Mucosa of descending colon (tissue), 3 donors: ENCODE data around the gene MSX2. TPM values are rescaled to one million over a fixed set of nuclear protein-coding genes. Genes with fewer than 3 reads are reported as not detected.
A peak's percentile ranks its signal among the peaks of the same experiment; 100 is the strongest.

ENCODE experiments used
- ATAC-seq: fragments of 200-7000 bp; cut with Tn5 transposase; one replicate; pipeline ENCODE4 v1.9.1; 2020; ENCODE audit warnings: mild to moderate bottlenecking, moderate library complexity
- DNase-seq, 3 donors: peaks; one replicate each; pipeline ENCODE4 v3.0.0-alpha.2; 2020
- H3K36me3 ChIP-seq: fragments of 200-600 bp; one replicate; pipeline ENCODE4 v1.8.0; 2021; ENCODE audit warnings: low read depth, mild to moderate bottlenecking
- H3K4me1 ChIP-seq: fragments of 200-600 bp; one replicate; pipeline ENCODE4 v1.8.0; 2021; ENCODE audit warnings: low read depth, mild to moderate bottlenecking
- H3K4me3 ChIP-seq: fragments of 200-600 bp; one replicate; pipeline ENCODE4 v1.8.0; 2021; ENCODE audit warnings: mild to moderate bottlenecking
- H3K9me3 ChIP-seq: fragments of 200-600 bp; one replicate; pipeline ENCODE4 v1.8.0; 2021; ENCODE audit warnings: mild to moderate bottlenecking
- intact Hi-C, 2 donors: fragments of 100-400 bp; cut with DNase I in 1 of 2; cut with micrococcal nuclease in 1 of 2; formaldehyde crosslinking; loops; one replicate each; pipeline versions ENCODE4 v1.11.0 to v1.11.1; 2022; cut with DNase I, micrococcal nuclease
- long read RNA-seq, 2 donors: library from polyadenylated mRNA; unstranded; transcript quantifications; one replicate each; pipeline ENCODE4 v2.0.0, GENCODE V29; 2019 to 2021
- total RNA-seq, 3 donors: library from RNA; stranded (reverse); fragmentation: NEBNext Ultra II Directional in 2 of 3; extraction: Animal tissue kit (Norgen Biotek cat#: 25700) in 2 of 3; gene quantifications; one replicate each; pipeline versions ENCODE4 v1.2.1 to v1.2.4, GENCODE V29; 2021 to 2023
- TF ChIP-seq, protein P1 (sequence below): fragments of 200-600 bp; IDR thresholded peaks from one replicate; pipeline ENCODE4 v1.8.0; 2022; ENCODE audit warnings: antibody characterized with exemption, mild to moderate bottlenecking
- donor health status: DM: no; HTN: no; CAD: no; lungs with moderate emphysema.
- donor health status: DM: no; HTN: no; CAD: no.
- donor health status: DM: no; HTN: yes; CAD: no.

The MSX2 gene
- under 1 TPM; 0.17 to 0.66 (median 0.31) TPM for total RNA-seq
- long read RNA-seq, donor 1 = 0 reads
- long read RNA-seq, donor 2 = 0 reads

DNA sequence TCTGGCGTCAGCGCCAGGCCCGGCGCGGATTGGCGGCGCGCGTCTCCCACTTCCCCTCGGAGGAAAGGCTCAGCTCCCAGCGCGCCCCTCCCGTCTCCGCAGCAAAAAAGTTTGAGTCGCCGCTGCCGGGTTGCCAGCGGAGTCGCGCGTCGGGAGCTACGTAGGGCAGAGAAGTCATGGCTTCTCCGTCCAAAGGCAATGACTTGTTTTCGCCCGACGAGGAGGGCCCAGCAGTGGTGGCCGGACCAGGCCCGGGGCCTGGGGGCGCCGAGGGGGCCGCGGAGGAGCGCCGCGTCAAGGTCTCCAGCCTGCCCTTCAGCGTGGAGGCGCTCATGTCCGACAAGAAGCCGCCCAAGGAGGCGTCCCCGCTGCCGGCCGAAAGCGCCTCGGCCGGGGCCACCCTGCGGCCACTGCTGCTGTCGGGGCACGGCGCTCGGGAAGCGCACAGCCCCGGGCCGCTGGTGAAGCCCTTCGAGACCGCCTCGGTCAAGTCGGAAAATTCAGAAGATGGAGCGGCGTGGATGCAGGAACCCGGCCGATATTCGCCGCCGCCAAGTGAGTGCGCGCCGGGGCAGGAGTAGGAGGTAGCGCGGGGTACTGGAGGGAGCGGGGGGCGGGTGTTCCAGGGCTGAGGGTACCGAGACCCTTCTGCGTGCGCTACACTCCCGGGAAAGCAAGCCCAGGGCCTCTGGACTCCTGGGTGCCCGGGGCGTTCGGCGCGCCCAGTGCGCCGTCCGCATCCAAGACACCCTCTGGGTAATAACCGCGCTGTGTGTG, at the start of gene MSX2:
MSX2 (plus strand) TSS at position 99 of the 777 bp plus-strand sequence; CDS start at position 177, 78 bp downstream.
- no peaks in the 10 kb centered on the region for H3K36me3 ChIP-seq
- TF ChIP-seq, protein P1, sequence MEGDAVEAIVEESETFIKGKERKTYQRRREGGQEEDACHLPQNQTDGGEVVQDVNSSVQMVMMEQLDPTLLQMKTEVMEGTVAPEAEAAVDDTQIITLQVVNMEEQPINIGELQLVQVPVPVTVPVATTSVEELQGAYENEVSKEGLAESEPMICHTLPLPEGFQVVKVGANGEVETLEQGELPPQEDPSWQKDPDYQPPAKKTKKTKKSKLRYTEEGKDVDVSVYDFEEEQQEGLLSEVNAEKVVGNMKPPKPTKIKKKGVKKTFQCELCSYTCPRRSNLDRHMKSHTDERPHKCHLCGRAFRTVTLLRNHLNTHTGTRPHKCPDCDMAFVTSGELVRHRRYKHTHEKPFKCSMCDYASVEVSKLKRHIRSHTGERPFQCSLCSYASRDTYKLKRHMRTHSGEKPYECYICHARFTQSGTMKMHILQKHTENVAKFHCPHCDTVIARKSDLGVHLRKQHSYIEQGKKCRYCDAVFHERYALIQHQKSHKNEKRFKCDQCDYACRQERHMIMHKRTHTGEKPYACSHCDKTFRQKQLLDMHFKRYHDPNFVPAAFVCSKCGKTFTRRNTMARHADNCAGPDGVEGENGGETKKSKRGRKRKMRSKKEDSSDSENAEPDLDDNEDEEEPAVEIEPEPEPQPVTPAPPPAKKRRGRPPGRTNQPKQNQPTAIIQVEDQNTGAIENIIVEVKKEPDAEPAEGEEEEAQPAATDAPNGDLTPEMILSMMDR = no peak
- no peak within 1 kb of the TSS for H3K4me3 ChIP-seq
- DNase-seq = peak; percentile 82 to 87 (median 84)
- peak; percentile 98 for ATAC-seq
- intact Hi-C loops = no loop called here
- peaks cover 6% of the 10 kb centered on the region for H3K4me1 ChIP-seq
- H3K9me3 ChIP-seq = no peaks in the 10 kb centered on the region

DNA sequence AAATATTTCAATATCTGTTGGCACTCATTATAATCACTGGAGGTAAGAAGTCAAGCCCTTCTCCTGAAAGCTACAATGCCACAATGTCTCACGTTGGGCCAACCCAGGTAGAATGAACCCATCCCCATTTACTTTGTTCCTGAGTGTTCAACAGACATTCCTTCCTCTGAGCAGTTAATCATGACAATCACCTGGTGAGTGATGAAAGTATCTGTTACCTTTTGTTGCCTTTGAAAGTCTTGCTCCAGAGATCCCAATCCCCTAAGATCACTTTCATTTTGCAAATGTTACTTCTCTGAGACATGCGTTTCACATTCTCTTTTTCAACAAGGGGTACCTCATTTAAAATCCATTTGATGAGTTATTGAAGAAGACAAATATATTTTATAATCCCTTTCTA, 49.3 kb upstream of the MSX2 start:
- H3K36me3 ChIP-seq = no peaks in the 10 kb centered on the region
- no peak overlapping the region for H3K4me3 ChIP-seq
- no peak for DNase-seq
- TF ChIP-seq, protein P1 = no peak
- H3K9me3 ChIP-seq = no peaks in the 10 kb centered on the region
- H3K4me1 ChIP-seq = no peaks in the 10 kb centered on the region
- no peak for ATAC-seq
- intact Hi-C loops = no loop called here

DNA sequence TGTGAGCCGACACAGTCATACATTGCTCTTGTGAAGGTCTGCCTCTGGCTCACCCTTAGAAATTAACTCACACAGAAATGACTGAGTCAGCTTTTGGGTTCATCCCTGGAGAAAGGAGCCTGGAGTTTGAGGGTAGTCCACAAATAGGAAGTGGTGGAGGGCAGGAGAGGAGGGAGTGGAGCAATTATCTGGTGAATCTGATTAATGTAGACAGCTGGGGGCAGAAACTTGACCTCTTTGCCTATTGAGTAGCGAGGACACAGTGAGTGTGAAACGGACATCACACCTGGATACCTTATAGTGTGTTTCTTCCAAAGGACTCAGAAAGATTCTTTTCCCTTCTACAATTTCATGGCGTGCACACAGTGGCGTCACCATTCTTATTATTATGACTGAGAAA, 48.5 kb upstream of the MSX2 start:
- Histone ChIP-seq H3K36me3 (no peaks in the 10 kb centered on the region), H3K4me1 (no peaks in the 10 kb centered on the region), H3K9me3 (no peaks in the 10 kb centered on the region), H3K4me3 (no peak overlapping the region)
- intact Hi-C loops = no loop called here
- TF ChIP-seq, protein P1 = no peak
- DNase-seq = no peak
- ATAC-seq = no peak

DNA sequence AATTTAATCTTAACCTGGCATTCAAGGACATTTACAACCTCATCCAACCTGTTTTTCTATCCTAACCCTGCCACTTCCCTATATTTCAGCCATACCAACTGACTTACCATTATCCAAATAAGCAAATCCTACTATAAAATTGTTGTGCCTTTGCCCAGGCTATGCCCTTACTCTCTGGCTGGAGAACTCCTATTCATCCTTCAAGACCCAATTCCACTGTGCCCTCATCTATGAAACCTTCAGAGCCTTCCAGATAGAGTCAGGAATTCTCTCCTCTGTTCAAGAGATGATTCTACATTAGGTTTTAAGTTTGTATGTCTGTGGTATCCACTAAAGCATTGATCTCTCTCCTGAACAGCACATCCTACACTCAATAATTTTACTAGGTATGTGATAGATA, 46.3 kb upstream of the MSX2 start:
- no peak for ATAC-seq
- DNase-seq = no peak
- TF ChIP-seq, protein P1 = no peak
- Histone ChIP-seq H3K36me3 (no peaks in the 10 kb centered on the region), H3K4me3 (no peak overlapping the region), H3K4me1 (no peaks in the 10 kb centered on the region), H3K9me3 (no peaks in the 10 kb centered on the region)
- intact Hi-C loops = no loop called here

DNA sequence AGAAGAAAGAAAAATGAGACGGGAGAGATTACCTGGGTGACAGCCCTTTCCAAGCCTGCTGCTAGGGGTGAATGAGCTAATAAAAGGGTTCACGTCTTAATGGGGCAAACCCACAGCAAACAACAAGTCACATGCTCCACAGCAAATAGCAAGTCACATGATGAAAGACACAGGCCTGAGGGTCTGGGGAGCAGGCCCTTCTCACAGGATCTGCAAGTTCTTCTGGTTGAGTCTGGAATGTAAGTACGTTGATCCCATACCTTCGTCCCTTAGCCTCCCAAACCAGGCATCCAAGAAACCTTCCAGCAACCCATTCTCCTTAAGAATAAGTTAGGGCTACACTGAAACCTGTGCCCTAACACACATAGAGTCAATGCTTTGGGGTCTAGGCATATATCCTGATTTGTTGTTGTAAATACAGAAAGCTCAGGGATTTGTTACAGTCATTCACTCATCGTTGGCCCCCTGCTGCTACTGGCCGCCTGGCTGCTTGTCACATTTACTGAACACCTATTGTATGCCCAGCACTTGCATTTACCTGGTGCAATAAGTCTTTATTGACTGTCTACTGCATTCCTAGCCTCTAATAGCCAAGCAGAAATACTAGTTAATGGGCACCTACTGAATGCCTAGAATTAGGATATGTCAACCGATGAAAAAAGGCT, 43.3 kb upstream of the MSX2 start:
- Histone ChIP-seq H3K9me3 (no peaks in the 10 kb centered on the region), H3K4me1 (no peaks in the 10 kb centered on the region), H3K4me3 (no peak overlapping the region), H3K36me3 (no peaks in the 10 kb centered on the region)
- TF ChIP-seq, protein P1 = no peak
- DNase-seq = no peak
- intact Hi-C loops = no loop called here
- ATAC-seq = no peak
